Activated T-cell treated with anti-CD3 and anti-CD28 coated beads, Interleukin-2, amount 50 U/mL, for 72 hours (primary cell): ENCODE data around the gene MEGF9. TPM values are rescaled to one million over a fixed set of nuclear protein-coding genes. Genes with fewer than 3 reads are reported as not detected.

Experiments
- ATAC-seq, 2 donors: fragments of 150-1000 bp; cut with Tn5 transposase; replicated peaks in 1 of 2; 2 replicates each; pipeline ENCODE4 v1.10.0; 2021; ENCODE audit warnings: moderate library complexity in 2 of 2, mild to moderate bottlenecking in 1 of 2
- DNase-seq, 2 donors: peaks; one replicate each; pipeline ENCODE4 v3.0.0; 2021 to 2022; ENCODE audit warnings: mixed read lengths in 1 of 2
- H3K27ac Mint-ChIP-seq: one replicate; pipeline ENCODE4 v1.8.0; 2022; ENCODE audit warnings: mild to moderate bottlenecking, moderate library complexity, mixed read lengths
- H3K27me3 Mint-ChIP-seq: one replicate; pipeline ENCODE4 v1.8.0; 2022; ENCODE audit warnings: low read depth, mixed read lengths
- H3K36me3 Mint-ChIP-seq, 2 donors: one replicate each; pipeline ENCODE4 v1.8.0; 2022; ENCODE audit warnings: mixed read lengths in 2 of 2, mild to moderate bottlenecking in 1 of 2; ENCODE audit not compliant: insufficient read depth in 2 of 2
- H3K4me1 Mint-ChIP-seq: one replicate; pipeline ENCODE4 v1.8.0; 2022; ENCODE audit warnings: low read depth, mixed read lengths
- H3K4me3 Mint-ChIP-seq, 2 donors: one replicate each; pipeline ENCODE4 v1.8.0; 2022; ENCODE audit warnings: mild to moderate bottlenecking in 2 of 2, mixed read lengths in 2 of 2, moderate library complexity in 2 of 2
- H3K9me3 Mint-ChIP-seq, 2 donors: one replicate each; pipeline ENCODE4 v1.8.0; 2022; ENCODE audit warnings: mixed read lengths in 2 of 2
- total RNA-seq, 2 donors: library from RNA; stranded (reverse); gene quantifications; one replicate each; pipeline ENCODE4 v1.2.3, GENCODE V29; 2022

MEGF9 gene
- total RNA-seq, 2 donors from 2014 or later: 5.5 to 7.4 TPM

GRCh38 chr9:120724757-120725400 is 10.6 kb upstream of the MEGF9 start:
- H3K27ac Mint-ChIP-seq: no peak overlapping the region
- no peak overlapping the region for H3K4me3 Mint-ChIP-seq
- H3K9me3 Mint-ChIP-seq: no peaks in the 10 kb centered on the region
- H3K27me3 Mint-ChIP-seq: no peaks in the 10 kb centered on the region
- ATAC-seq: no peak
- H3K36me3 Mint-ChIP-seq: no peaks in the 10 kb centered on the region
- no peak for DNase-seq
- H3K4me1 Mint-ChIP-seq: peaks cover 8% of the 10 kb centered on the region

- DNase-seq: no peak
- no peaks in the 10 kb centered on the region for H3K36me3 Mint-ChIP-seq
- H3K27me3 Mint-ChIP-seq: no peaks in the 10 kb centered on the region
- H3K4me1 Mint-ChIP-seq: peaks cover 8% of the 10 kb centered on the region
- H3K9me3 Mint-ChIP-seq: no peaks in the 10 kb centered on the region
- H3K4me3 Mint-ChIP-seq: no peak overlapping the region
- H3K27ac Mint-ChIP-seq: no peak overlapping the region
- no peak for ATAC-seq
These were observed 9.3 kb upstream of the MEGF9 start for GRCh38 chr9:120723565-120723964.

DNA sequence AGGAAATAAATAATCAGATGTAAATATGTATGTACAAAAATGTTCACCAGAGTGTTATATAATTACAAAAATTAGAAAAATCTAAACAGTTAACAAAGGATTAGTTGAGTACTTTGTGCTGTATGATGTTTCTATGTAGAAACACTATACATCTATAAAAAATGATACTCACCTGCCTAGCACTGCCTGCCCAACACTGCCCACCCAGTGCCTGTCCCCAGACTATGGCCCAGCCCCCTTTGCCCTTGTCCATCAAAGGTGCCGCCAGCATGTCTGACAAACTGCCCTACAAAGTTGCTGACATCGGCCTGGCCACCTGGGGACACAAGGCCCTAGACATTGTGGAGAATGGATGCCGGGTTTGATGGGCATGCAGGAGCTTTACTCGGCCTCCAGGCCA is 6.1 kb upstream of the MEGF9 start:
- ATAC-seq (no peak), DNase-seq (no peak)
- H3K9me3 Mint-ChIP-seq: no peaks in the 10 kb centered on the region
- H3K4me3 Mint-ChIP-seq: no peak overlapping the region
- H3K27me3 Mint-ChIP-seq: no peaks in the 10 kb centered on the region
- H3K4me1 Mint-ChIP-seq: peaks cover 12% of the 10 kb centered on the region
- H3K36me3 Mint-ChIP-seq: no peaks in the 10 kb centered on the region
- H3K27ac Mint-ChIP-seq: no peak overlapping the region

GRCh38 chr9:120718316-120718715 is 4.0 kb upstream of the MEGF9 start:
- Mint-ChIP-seq H3K27me3 (no peaks in the 10 kb centered on the region), H3K9me3 (no peaks in the 10 kb centered on the region), H3K4me1 (peaks cover 18% of the 10 kb centered on the region), H3K27ac (no peak overlapping the region), H3K4me3 (no peak overlapping the region), H3K36me3 (peaks cover 0 to 3% of the 10 kb centered on the region in 2 donors)
- no peak for DNase-seq
- ATAC-seq: no peak

- H3K4me1 Mint-ChIP-seq: peaks cover 29% of the 10 kb centered on the region
- H3K27me3 Mint-ChIP-seq: no peaks in the 10 kb centered on the region
- no peak for ATAC-seq
- no peak overlapping the region for H3K27ac Mint-ChIP-seq
- peaks cover 0 to 5% of the 10 kb centered on the region in 2 donors for H3K36me3 Mint-ChIP-seq
- no peaks in the 10 kb centered on the region for H3K9me3 Mint-ChIP-seq
- no peak for DNase-seq
- no peak overlapping the region for H3K4me3 Mint-ChIP-seq
These were observed 2.9 kb upstream of the MEGF9 start for GRCh38 chr9:120717176-120717575.

DNA sequence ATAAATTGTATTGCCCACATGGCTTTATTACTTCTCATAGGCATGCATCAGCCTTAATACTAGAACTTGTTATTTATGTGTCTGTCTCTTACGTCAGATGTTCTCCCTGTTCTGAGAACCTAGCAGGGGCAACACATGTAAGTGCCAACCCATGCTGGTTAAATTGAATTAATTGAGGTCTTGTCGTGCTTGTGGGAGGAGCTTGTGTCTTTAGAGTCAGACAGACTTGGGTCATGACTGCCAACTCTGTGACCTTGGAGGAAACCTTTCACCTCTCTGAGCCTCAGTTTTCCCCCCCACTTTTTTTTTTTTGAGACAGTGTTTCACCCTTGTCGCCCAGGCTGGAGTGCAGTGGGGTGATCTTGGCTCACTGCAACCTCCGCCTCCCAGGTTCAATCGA is 2.2 kb upstream of the MEGF9 start:
- Mint-ChIP-seq H3K4me1 (peaks cover 36% of the 10 kb centered on the region), H3K4me3 (peak overlapping the region in 1 of 2 donors; percentile 24)

GRCh38 chr9:120715389-120715924 is 1.2 kb upstream of the MEGF9 start:
- no peak for ATAC-seq
- no peak for DNase-seq
- Mint-ChIP-seq H3K36me3 (peaks cover 0 to 5% of the 10 kb centered on the region in 2 donors), H3K27me3 (no peaks in the 10 kb centered on the region), H3K27ac (no peak overlapping the region), H3K4me3 (peak overlapping the region; percentile 59 to 86), H3K4me1 (peaks cover 46% of the 10 kb centered on the region), H3K9me3 (no peaks in the 10 kb centered on the region)

More for the DNA sequence above, 2.2 kb upstream of the MEGF9 start:
- Mint-ChIP-seq H3K27me3 (no peaks in the 10 kb centered on the region), H3K9me3 (no peaks in the 10 kb centered on the region), H3K27ac (no peak overlapping the region), H3K36me3 (peaks cover 0 to 5% of the 10 kb centered on the region in 2 donors)
- no peak for DNase-seq
- no peak for ATAC-seq

- Mint-ChIP-seq H3K36me3 (peaks cover 0 to 5% of the 10 kb centered on the region in 2 donors), H3K27me3 (no peaks in the 10 kb centered on the region), H3K4me3 (peak overlapping the region; percentile 86 to 92), H3K4me1 (peaks cover 51% of the 10 kb centered on the region), H3K27ac (no peak overlapping the region), H3K9me3 (no peaks in the 10 kb centered on the region)
- ATAC-seq (no peak), DNase-seq (no peak)
These were observed 647 bp upstream of the MEGF9 start for GRCh38 chr9:120714846-120715388.

DNA sequence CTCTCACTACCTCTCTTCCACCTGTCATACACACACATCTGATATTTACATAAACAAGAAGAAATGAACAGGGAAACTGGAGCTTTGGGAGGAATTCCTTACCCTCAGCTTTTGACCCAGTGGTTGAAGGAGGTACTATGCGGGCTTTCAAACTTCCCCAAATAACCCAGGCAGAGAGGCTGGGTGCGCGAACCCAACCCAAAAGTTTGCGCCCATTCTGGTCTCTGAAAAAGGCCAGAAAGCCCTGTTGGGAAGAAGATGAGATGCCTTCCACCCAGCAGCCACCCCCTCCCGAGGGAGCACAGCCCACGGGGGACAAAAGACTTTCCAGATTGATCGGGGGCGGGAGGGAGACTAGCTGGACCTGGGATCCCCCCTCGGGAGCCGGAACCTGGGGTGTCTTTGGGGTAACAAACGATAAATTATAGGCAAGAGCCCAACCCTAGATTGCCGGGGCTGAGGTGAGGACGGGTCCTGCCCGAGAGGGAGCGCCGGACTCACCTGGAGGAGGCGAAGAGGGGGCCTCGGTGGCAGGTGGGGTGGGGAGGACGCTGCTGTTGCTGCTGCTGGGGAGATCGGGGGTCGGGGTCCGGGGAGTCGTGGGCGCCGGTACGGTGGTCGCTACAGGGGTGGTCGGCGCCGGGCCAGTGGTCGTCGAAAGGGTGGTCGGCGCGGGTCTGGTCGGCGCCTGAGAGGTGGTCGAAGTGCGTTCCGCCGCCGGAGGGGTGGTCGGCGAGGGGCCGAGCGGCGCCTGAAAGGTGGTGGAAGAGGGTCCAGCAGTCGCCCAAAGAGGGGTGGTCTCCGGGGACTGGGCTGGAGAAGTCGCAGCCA is 798 bp downstream of the MEGF9 start:
- peaks cover 51% of the 10 kb centered on the region for H3K4me1 Mint-ChIP-seq
- peak overlapping the region; percentile 95 to 96 for H3K4me3 Mint-ChIP-seq
- DNase-seq (peak; percentile 26 to 35), ATAC-seq (no peak)
- H3K27me3 Mint-ChIP-seq: no peaks in the 10 kb centered on the region
- H3K27ac Mint-ChIP-seq: peak overlapping the region; percentile 37
- no peaks in the 10 kb centered on the region for H3K9me3 Mint-ChIP-seq
- H3K36me3 Mint-ChIP-seq: peaks cover 0 to 5% of the 10 kb centered on the region in 2 donors

DNA sequence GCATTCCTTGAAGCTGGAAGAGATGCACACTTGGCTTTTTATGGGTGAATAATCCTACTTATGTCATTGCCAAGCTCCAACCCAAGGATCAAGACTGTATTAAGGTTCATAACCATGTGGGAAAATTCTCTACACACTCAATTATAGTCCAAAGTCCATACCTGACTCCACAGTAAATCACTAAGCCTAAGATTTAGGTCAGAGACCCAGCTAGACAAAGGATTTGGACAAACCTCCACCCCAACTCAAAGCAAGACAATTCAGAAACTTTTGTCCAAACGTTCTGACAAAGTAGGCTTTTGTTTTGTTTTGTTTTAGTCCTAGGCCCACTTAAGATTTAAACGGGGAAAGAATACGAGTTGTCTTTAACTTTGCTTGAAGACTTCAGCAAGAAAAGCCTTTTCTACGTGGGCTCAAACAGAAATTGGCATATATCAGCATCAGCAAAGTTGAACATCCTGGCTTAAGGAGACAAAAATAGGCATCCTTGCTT is 1.7 kb downstream of the MEGF9 start:
- ATAC-seq: no peak
- Mint-ChIP-seq H3K27me3 (no peaks in the 10 kb centered on the region), H3K9me3 (no peaks in the 10 kb centered on the region), H3K4me1 (peaks cover 48% of the 10 kb centered on the region), H3K27ac (peak overlapping the region; percentile 80), H3K4me3 (peak overlapping the region; percentile 95 to 96), H3K36me3 (peaks cover 0 to 5% of the 10 kb centered on the region in 2 donors)
- DNase-seq: no peak

DNA sequence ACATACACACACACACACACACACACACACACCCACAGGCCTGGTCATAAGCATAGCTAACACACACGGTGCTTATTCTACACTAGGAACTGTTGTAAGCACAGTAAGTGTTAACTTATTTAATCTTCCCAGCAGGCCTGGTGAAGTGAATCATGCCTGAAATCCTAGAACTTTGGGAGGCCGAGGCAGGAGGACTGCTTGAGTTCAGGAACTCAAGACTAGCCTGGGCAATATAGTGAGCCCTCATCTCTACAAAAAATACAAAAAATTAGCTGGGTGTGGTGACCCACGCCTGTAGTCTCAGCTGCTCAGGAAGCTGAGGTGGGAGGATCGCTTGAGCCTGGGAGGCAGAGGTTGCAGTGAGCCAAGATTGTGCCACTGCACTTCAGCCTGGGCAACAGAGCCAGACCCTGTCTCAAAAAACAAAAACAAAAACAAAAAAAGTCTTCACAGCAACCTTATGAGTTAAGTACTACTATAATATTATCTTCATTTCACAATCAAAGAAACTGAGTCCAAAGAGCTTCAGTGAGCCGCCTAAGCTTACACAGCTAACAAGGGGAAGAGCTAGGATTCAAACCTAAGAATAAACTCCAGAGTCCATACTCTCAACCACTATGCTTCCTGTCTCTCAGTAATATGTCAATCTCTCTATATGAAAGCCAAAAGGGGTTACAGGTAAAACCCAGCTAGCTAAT is 2.3 kb downstream of the MEGF9 start:
- Mint-ChIP-seq H3K9me3 (no peaks in the 10 kb centered on the region), H3K4me1 (peaks cover 54% of the 10 kb centered on the region), H3K27me3 (no peaks in the 10 kb centered on the region), H3K27ac (peak overlapping the region; percentile 80), H3K36me3 (peaks cover 0 to 5% of the 10 kb centered on the region in 2 donors), H3K4me3 (peak overlapping the region; percentile 95 to 96)
- DNase-seq (no peak), ATAC-seq (no peak)

GRCh38 chr9:120711354-120711753 is 2.9 kb downstream of the MEGF9 start:
- H3K9me3 Mint-ChIP-seq: no peaks in the 10 kb centered on the region
- peaks cover 0 to 5% of the 10 kb centered on the region in 2 donors for H3K36me3 Mint-ChIP-seq
- peaks cover 55% of the 10 kb centered on the region for H3K4me1 Mint-ChIP-seq
- no peak for ATAC-seq
- peak overlapping the region; percentile 91 for H3K27ac Mint-ChIP-seq
- no peak for DNase-seq
- H3K27me3 Mint-ChIP-seq: no peaks in the 10 kb centered on the region
- H3K4me3 Mint-ChIP-seq: peak overlapping the region; percentile 81 to 96
